Lower leg skin (tissue), 3 donors: ENCODE measurements around the gene TMEM170B.

Source experiments
- POLR2A ChIP-seq, 2 donors: fragments of 450-650 bp; IDR thresholded peaks; one replicate each; pipeline ENCODE4 v1.6.1; 2016 to 2017; ENCODE audit warnings: antibody characterized with exemption in 2 of 2, mild to moderate bottlenecking in 1 of 2, moderate library complexity in 1 of 2
- TF ChIP-seq, protein P1 (sequence below), 3 donors: fragments of 450-650 bp; IDR thresholded peaks; one replicate each; pipeline ENCODE4 v1.5.1; 2016; ENCODE audit warnings: antibody characterized with exemption in 3 of 3, mild to moderate bottlenecking in 3 of 3, moderate library complexity in 2 of 3

DNA sequence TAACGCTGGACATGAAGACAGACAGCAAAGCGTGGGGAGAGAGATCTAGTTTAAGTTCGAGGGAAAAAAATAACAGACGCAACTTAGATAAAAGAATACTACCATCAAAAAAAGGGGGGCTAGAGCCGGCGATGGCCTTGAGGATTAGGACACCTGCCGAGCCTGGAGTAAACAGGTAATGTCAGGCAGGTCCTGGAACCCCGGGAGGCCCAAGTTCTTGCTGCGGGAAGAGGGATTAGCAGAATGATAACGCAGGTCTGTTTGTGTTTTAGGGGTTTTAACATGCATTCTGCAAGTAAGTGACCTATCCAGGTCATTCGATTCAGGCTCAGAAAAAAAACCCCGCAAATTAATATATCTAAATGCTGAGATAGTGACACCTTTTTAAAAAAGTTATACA, 754 bp upstream of the TMEM170B start:
- TF ChIP-seq, protein P1, sequence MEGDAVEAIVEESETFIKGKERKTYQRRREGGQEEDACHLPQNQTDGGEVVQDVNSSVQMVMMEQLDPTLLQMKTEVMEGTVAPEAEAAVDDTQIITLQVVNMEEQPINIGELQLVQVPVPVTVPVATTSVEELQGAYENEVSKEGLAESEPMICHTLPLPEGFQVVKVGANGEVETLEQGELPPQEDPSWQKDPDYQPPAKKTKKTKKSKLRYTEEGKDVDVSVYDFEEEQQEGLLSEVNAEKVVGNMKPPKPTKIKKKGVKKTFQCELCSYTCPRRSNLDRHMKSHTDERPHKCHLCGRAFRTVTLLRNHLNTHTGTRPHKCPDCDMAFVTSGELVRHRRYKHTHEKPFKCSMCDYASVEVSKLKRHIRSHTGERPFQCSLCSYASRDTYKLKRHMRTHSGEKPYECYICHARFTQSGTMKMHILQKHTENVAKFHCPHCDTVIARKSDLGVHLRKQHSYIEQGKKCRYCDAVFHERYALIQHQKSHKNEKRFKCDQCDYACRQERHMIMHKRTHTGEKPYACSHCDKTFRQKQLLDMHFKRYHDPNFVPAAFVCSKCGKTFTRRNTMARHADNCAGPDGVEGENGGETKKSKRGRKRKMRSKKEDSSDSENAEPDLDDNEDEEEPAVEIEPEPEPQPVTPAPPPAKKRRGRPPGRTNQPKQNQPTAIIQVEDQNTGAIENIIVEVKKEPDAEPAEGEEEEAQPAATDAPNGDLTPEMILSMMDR (IDR thresholded peaks at IDR 0.05): no peak
- no peak for TF ChIP-seq POLR2A (IDR thresholded peaks at IDR 0.05)
